ENCODE measurements around the gene PSTK.
A peak's percentile ranks its signal among the peaks of the same experiment; 100 is the strongest.

The PSTK gene

GRCh38 chr10:122999347-122999746 is 19.1 kb downstream of the PSTK start:
- TF ChIP-seq CTCF (conservative IDR thresholded peaks at IDR 0.05; ENCODE audit: low read depth, low read length): no peak
- no peak for DNase-seq (ENCODE audit: low read depth)
- no peak overlapping the region for H3K4me3 ChIP-seq (ENCODE audit: low read depth, low read length)

- DNase-seq (ENCODE audit: low read depth): no peak
- no peak overlapping the region for H3K4me3 ChIP-seq (ENCODE audit: low read depth, low read length)
- no peak for TF ChIP-seq CTCF (conservative IDR thresholded peaks at IDR 0.05; ENCODE audit: low read depth, low read length)
These were observed 20.0 kb downstream of the PSTK start for GRCh38 chr10:123000155-123000554.

- no peak for DNase-seq (ENCODE audit: low read depth)
- no peak overlapping the region for H3K4me3 ChIP-seq (ENCODE audit: low read depth, low read length)
- TF ChIP-seq CTCF (conservative IDR thresholded peaks at IDR 0.05; ENCODE audit: low read depth, low read length): no peak
These were observed 21.2 kb downstream of the PSTK start for GRCh38 chr10:123001370-123001769.

- no peak for TF ChIP-seq CTCF (conservative IDR thresholded peaks at IDR 0.05; ENCODE audit: low read depth, low read length)
- DNase-seq (ENCODE audit: low read depth): no peak
- H3K4me3 ChIP-seq (ENCODE audit: low read depth, low read length): no peak overlapping the region
These were observed 24.1 kb downstream of the PSTK start for GRCh38 chr10:123004298-123004697.

GRCh38 chr10:123007558-123008354 is 27.6 kb downstream of the PSTK start:
- TF ChIP-seq CTCF (conservative IDR thresholded peaks at IDR 0.05; ENCODE audit: low read depth, low read length): no peak
- H3K4me3 ChIP-seq (ENCODE audit: low read depth, low read length): peak overlapping the region; percentile 98
- peak; percentile 63 for DNase-seq (ENCODE audit: low read depth)

- DNase-seq (ENCODE audit: low read depth): peak; percentile 99
- no peak for TF ChIP-seq CTCF (conservative IDR thresholded peaks at IDR 0.05; ENCODE audit: low read depth, low read length)
- peak within 1 kb of the TSS; percentile 98 for H3K4me3 ChIP-seq (ENCODE audit: low read depth, low read length)
These were observed 28.3 kb downstream of the PSTK start, which contains the start of the genes ACADSB and IKZF5 for GRCh38 chr10:123008355-123009104. ACADSB (plus strand) TSS chr10:123009006; CDS start chr10:123009030, 24 bp downstream. IKZF5 (minus strand) TSS chr10:123008795; CDS start chr10:122998625, 10,170 bp downstream.

All from choroid plexus epithelial cell (primary cell).